ENCODE data around the gene MTARC2. TPM values are rescaled to one million over a fixed set of nuclear protein-coding genes. Genes with fewer than 3 reads are reported as not detected.
A peak's percentile ranks its signal among the peaks of the same experiment; 100 is the strongest.

Gene MTARC2
- total RNA-seq, 4 donors from 2014 or later = 1.5 to 6.7 (median 6.1) TPM

- no peak for DNase-seq
- Histone ChIP-seq H3K27me3 (no peaks in the 10 kb centered on the region), H3K4me1 (peaks cover 0 to 5% (median 0%) of the 10 kb centered on the region in 3 donors), H3K4me3 (no peak overlapping the region), H3K36me3 (no peaks in the 10 kb centered on the region), H3K27ac (no peak overlapping the region), H3K9me3 (no peaks in the 10 kb centered on the region)
- WGBS, 2 donors = 89 to 92% methylated on average over 5 of the region's 5 CpGs
- intact Hi-C loops (cut with DNase I) = no loop called here
- TF ChIP-seq CTCF (IDR thresholded peaks at IDR 0.05) = no peak
- TF ChIP-seq POLR2A (IDR thresholded peaks at IDR 0.05) = no peak
Measured at GRCh38 chr1:220826729-220827128, 78.6 kb downstream of the MTARC2 start.

DNA sequence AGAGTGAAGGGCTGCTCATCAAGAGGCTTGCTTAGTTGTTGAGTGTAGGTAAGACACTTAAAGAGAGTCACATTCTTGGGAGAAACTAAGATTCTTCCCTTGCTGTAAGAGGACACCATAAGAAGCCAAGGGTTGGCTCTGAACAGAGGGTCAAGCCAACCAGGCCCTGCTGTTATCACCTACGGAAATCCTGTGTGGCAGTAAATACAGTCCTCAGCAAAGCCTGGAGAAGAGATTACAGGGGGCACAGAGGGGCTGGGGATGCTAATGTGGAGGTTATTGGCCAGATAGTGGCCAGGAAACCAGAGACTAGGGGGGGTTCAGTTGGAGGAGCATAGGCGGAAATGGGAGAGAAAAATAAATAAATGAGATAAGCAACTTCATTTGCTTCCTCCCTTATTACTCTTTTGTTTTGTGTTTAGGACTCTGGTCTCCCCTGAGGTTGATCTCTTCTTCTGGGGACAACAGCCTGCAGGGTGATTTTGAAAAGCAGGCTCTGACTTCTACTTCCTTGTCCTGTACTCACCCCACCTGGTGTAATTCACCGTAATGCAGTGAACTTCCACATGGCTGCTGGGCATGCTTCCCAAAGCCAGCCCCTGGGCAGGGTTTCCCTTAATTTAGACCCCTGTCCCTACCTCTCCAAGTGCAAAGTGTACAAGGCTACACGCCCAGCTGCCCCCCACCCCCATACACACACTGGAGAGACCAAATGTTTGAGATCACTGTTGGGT is 79.5 kb downstream of the MTARC2 start:
- WGBS, 2 donors = 57 to 76% methylated on average over 4 of the region's 4 CpGs
- Histone ChIP-seq H3K36me3 (no peaks in the 10 kb centered on the region), H3K9me3 (no peaks in the 10 kb centered on the region), H3K27me3 (no peaks in the 10 kb centered on the region), H3K4me1 (peaks cover 0 to 5% (median 0%) of the 10 kb centered on the region in 3 donors), H3K4me3 (no peak overlapping the region), H3K27ac (no peak overlapping the region)
- no peak for DNase-seq
- TF ChIP-seq CTCF (IDR thresholded peaks at IDR 0.05) = no peak
- no peak for TF ChIP-seq POLR2A (IDR thresholded peaks at IDR 0.05)
- intact Hi-C loops (cut with DNase I) = no loop called here

- no peaks in the 10 kb centered on the region for H3K9me3 ChIP-seq
- TF ChIP-seq CTCF (IDR thresholded peaks at IDR 0.05) = no peak
- TF ChIP-seq POLR2A (IDR thresholded peaks at IDR 0.05) = no peak
- peaks cover 0 to 5% (median 0%) of the 10 kb centered on the region in 3 donors for H3K4me1 ChIP-seq
- WGBS, 2 donors = 54 to 89% methylated on average over 4 of the region's 4 CpGs
- H3K27ac ChIP-seq = no peak overlapping the region
- DNase-seq = no peak
- no peaks in the 10 kb centered on the region for H3K27me3 ChIP-seq
- no peak overlapping the region for H3K4me3 ChIP-seq
- intact Hi-C loops (cut with DNase I) = no loop called here
- H3K36me3 ChIP-seq = no peaks in the 10 kb centered on the region
Measured at GRCh38 chr1:220828179-220828490, 80.0 kb downstream of the MTARC2 start.

GRCh38 chr1:220828950-220829586 is 80.9 kb downstream of the MTARC2 start:
- intact Hi-C loops (cut with DNase I) = no loop called here
- 57 to 64% methylated on average over 4 of the region's 4 CpGs for WGBS, 2 donors
- DNase-seq = no peak
- no peaks in the 10 kb centered on the region for H3K9me3 ChIP-seq
- H3K4me1 ChIP-seq = peaks cover 0 to 5% (median 0%) of the 10 kb centered on the region in 3 donors
- TF ChIP-seq CTCF (IDR thresholded peaks at IDR 0.05) = no peak
- no peak for TF ChIP-seq POLR2A (IDR thresholded peaks at IDR 0.05)
- H3K27me3 ChIP-seq = no peaks in the 10 kb centered on the region
- peak overlapping the region in 1 of 4 donors; percentile 48 for H3K27ac ChIP-seq
- H3K36me3 ChIP-seq = no peaks in the 10 kb centered on the region
- H3K4me3 ChIP-seq = no peak overlapping the region

GRCh38 chr1:220833436-220833835 is 85.3 kb downstream of the MTARC2 start:
- TF ChIP-seq CTCF (IDR thresholded peaks at IDR 0.05) (no peak), POLR2A (IDR thresholded peaks at IDR 0.05) (no peak)
- 56 to 68% methylated on average over 2 of the region's 2 CpGs for WGBS, 2 donors

More at GRCh38 chr1:220833436-220833835, 85.3 kb downstream of the MTARC2 start:
- Histone ChIP-seq H3K36me3 (no peaks in the 10 kb centered on the region), H3K27ac (no peak overlapping the region), H3K4me1 (peaks cover 0 to 5% (median 0%) of the 10 kb centered on the region in 3 donors), H3K27me3 (no peaks in the 10 kb centered on the region), H3K9me3 (no peaks in the 10 kb centered on the region), H3K4me3 (no peak overlapping the region)
- DNase-seq = no peak
- intact Hi-C loops (cut with DNase I) = no loop called here

Data from esophagus squamous epithelium (tissue), 5 donors.